Muscle of leg (tissue), 11 donors: ENCODE measurements around the gene PCBP1. TPM values are rescaled to one million over a fixed set of nuclear protein-coding genes. Genes with fewer than 3 reads are reported as not detected.
"Not testable (repeated sequence)": the region's sequence is repeated elsewhere in the genome, so short reads cannot be mapped to it uniquely, and the experiment has no call there.

Source experiments
- DNase-seq: peaks from one replicate; pipeline ENCODE4 v3.0.0; 2013
- H3K27ac ChIP-seq: one replicate; pipeline ENCODE4 v1.5.1; 2013; ENCODE audit warnings: mild to moderate bottlenecking, low read length, control low read depth
- H3K27me3 ChIP-seq: one replicate; pipeline ENCODE4 v1.6.1; 2013; ENCODE audit warnings: low read length; ENCODE audit not compliant: control insufficient read depth, insufficient read depth
- H3K36me3 ChIP-seq: one replicate; pipeline ENCODE4 v1.6.1; 2013; ENCODE audit warnings: low read length; ENCODE audit not compliant: control insufficient read depth, insufficient read depth
- H3K4me1 ChIP-seq: one replicate; pipeline ENCODE4 v1.6.1; 2013; ENCODE audit warnings: low read length; ENCODE audit not compliant: control insufficient read depth, insufficient read depth
- H3K4me3 ChIP-seq: one replicate; pipeline ENCODE4 v1.5.1; 2013; ENCODE audit warnings: low read length, control low read depth
- H3K9me3 ChIP-seq: replicated peaks from 2 replicates; pipeline ENCODE4 v1.6.1; 2013; ENCODE audit warnings: low read depth, low read length; ENCODE audit not compliant: control insufficient read depth
- WGBS: methylation state at CpG from one replicate; pipeline ENCODE4 v1.1.5; 2013; ENCODE audit warnings: missing lambda C conversion rate; ENCODE audit not compliant: insufficient coverage; 5-methylcytosine and 5-hydroxymethylcytosine counted together
- polyA plus RNA-seq, 8 donors: library from polyadenylated mRNA; unstranded; fragments of 120-200 nt; gene quantifications; one replicate each; pipeline versions ENCODE4 v1.2.1 to v1.2.3, GENCODE V29; 2013; ENCODE audit warnings: inconsistent platforms in 1 of 8, low replicate concordance in 1 of 8; ENCODE audit not compliant: insufficient read length in 8 of 8, insufficient read depth in 1 of 8
- total RNA-seq: library from RNA; stranded (reverse); fragments of 120-200 nt; gene quantifications from one replicate; pipeline ENCODE4 v1.2.4, GENCODE V29; 2013

Gene PCBP1
- total and polyA plus RNA-seq, 9 donors, result 36.1 to 318 (median 298) TPM

GRCh38 chr2:70095720-70096670, 8.7 kb downstream of the PCBP1 start:
- Histone ChIP-seq H3K4me1 (peaks cover 25% of the 10 kb centered on the region), H3K27me3 (no peaks in the 10 kb centered on the region), H3K27ac (peak overlapping the region; percentile 85), H3K36me3 (no peaks in the 10 kb centered on the region), H3K4me3 (no peak overlapping the region), H3K9me3 (no peaks in the 10 kb centered on the region)
- 98% methylated on average over 8 of the region's 16 CpGs for WGBS
- DNase-seq, result no peak

GRCh38 chr2:70098032-70098431, 10.8 kb downstream of the PCBP1 start:
- no peak overlapping the region for H3K27ac ChIP-seq
- WGBS, result no CpG with 5 or more reads among the region's 4 CpGs

DNA sequence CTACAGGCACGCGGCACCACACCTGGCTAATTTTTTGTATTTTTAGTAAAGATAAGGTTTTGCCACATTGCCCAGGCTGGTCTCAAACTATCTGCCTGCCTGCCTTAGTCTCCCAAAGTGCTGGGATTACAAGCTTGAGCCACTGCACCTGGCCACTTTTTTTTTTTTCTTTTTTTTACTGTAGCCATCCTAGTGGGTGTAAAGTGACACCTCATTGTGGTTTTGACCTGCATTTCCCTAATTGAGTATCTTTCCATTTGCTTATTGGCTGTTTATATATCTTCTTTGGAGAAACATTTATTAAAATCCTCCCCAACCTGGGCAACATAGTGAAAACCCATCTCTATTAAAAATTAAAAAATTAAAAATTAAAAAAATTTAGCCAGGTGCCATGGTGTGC, 12.0 kb downstream of the PCBP1 start:
- H3K27me3 ChIP-seq, result no peaks in the 10 kb centered on the region
- H3K36me3 ChIP-seq, result no peaks in the 10 kb centered on the region
- DNase-seq, result no peak
- no peak overlapping the region for H3K4me3 ChIP-seq
- no peaks in the 10 kb centered on the region for H3K9me3 ChIP-seq
- WGBS, result no CpG with 5 or more reads among the region's 2 CpGs
- H3K27ac ChIP-seq, result no peak overlapping the region
- peaks cover 22% of the 10 kb centered on the region for H3K4me1 ChIP-seq

More at GRCh38 chr2:70098032-70098431, 10.8 kb downstream of the PCBP1 start:
- Histone ChIP-seq H3K27me3 (no peaks in the 10 kb centered on the region), H3K4me3 (no peak overlapping the region), H3K9me3 (no peaks in the 10 kb centered on the region), H3K4me1 (peaks cover 22% of the 10 kb centered on the region), H3K36me3 (no peaks in the 10 kb centered on the region)
- DNase-seq, result no peak

GRCh38 chr2:70101174-70101573, 13.9 kb downstream of the PCBP1 start:
- WGBS, result 98% methylated on average over 4 of the region's 6 CpGs
- H3K36me3 ChIP-seq, result no peaks in the 10 kb centered on the region
- DNase-seq, result no peak

DNA sequence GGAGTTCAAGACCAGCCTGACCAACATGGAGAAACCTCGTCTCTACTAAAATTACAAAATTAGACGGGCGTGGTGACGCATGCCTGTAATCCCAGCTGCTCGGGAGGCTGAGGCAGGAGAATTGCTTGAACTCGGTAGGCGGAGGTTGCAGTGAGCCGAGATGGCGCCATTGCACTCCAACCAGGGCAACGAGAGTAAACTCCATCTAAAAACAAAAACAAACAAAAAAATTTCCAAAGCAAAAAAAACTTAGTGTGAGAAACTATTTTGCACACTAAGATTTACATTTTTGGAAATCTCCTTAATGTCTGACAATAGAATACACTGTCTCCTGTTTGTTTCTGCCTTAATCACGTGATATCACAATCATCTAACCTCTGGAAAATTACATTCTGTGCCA, 14.4 kb downstream of the PCBP1 start:
- H3K27me3 ChIP-seq, DNase-seq, H3K4me3 ChIP-seq, H3K27ac ChIP-seq, H3K4me1 ChIP-seq, H3K9me3 ChIP-seq, H3K36me3 ChIP-seq: not testable (repeated sequence)
- WGBS, result 86% methylated on average over 5 of the region's 11 CpGs

More at GRCh38 chr2:70101174-70101573, 13.9 kb downstream of the PCBP1 start:
- Histone ChIP-seq H3K9me3 (no peaks in the 10 kb centered on the region), H3K27me3 (no peaks in the 10 kb centered on the region), H3K4me3 (no peak overlapping the region), H3K27ac (no peak overlapping the region), H3K4me1 (peaks cover 5% of the 10 kb centered on the region)

GRCh38 chr2:70102323-70102905, 15.1 kb downstream of the PCBP1 start:
- H3K36me3 ChIP-seq, H3K4me3 ChIP-seq, H3K27me3 ChIP-seq, H3K9me3 ChIP-seq, H3K4me1 ChIP-seq, DNase-seq, H3K27ac ChIP-seq: not testable (repeated sequence)
- WGBS, result 88% methylated on average over 19 of the region's 29 CpGs

DNA sequence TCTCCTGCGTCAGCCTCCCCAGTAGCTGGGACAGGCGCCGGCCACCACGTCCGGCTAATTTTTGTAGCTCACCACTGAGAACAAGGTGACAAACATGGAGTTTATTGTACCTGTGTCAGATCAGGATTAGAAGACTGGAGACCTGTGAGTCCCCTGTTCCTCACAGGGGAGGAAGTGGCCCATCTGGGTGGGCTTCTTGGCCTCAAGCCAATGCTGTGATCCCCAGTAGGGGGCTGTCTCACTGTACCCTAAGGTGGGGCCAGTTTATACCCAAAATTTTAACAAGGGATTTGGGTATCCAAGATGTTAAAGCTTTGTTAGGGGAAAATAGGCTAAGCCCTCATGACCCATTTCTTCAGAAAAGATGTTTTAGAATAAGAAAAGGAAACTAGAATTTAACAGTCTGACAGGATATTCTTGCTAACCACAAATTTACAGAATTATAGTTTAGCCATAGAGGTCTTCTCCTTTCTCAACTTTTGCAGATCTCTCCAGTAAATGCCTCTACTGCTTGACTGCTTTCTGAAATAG, 16.3 kb downstream of the PCBP1 start:
- Histone ChIP-seq H3K9me3 (no peaks in the 10 kb centered on the region), H3K36me3 (no peaks in the 10 kb centered on the region), H3K4me3 (no peak overlapping the region), H3K27ac (peak overlapping the region; percentile 76), H3K27me3 (no peaks in the 10 kb centered on the region), H3K4me1 (peaks cover 11% of the 10 kb centered on the region)
- 80% methylated on average over 1 of the region's 5 CpGs for WGBS
- DNase-seq, result no peak

DNA sequence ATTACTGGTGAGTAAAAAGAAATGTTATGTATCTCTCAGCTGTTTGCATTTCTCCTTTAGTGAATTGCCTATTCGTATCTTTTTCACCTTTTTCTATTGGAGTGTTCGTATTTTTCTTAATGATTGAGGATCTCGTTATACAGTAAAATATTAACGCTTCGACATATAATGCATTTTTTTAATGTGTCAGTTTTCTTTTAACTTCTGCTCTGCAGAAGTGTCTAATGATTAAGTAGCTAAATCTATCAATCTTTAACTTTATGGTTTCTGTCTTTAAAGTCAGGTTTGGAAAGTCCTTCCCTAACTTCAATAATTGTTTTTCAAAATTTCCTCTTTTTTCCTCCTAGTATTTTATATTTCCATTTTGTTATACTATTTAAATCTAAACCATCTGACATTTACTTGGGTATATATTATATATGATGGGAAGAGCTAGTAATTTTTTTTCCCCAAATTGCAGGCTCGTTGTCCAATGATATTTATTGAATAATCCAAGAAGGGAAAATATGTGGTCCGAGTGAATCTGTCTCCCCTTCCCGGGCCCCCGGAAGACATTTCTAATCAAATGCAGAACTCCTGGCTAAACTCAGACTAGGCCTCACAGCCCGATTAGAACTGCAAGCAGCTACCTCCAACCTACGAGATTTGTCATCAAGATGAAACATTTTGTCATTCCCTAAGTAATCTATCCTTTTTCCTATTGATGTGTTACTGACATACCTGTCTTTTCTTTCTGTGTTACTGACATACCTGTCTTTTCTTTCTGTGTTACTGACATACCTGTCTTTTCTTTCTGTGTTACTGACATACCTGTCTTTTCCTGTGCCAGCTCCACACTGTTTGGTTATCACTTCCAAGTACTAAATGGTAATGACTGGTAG, 17.2 kb downstream of the PCBP1 start:
- peak overlapping the region; percentile 4 for H3K4me3 ChIP-seq
- DNase-seq, result peak; percentile 97
- peaks cover 17% of the 10 kb centered on the region for H3K4me1 ChIP-seq

GRCh38 chr2:70106138-70106537, 18.9 kb downstream of the PCBP1 start:
- not testable (repeated sequence) for DNase-seq, H3K27me3 ChIP-seq, H3K27ac ChIP-seq, H3K9me3 ChIP-seq, H3K36me3 ChIP-seq, H3K4me3 ChIP-seq
- 100% methylated on average over 1 of the region's 8 CpGs for WGBS
- peaks cover 17% of the 10 kb centered on the region for H3K4me1 ChIP-seq

More for the DNA sequence above, 17.2 kb downstream of the PCBP1 start:
- 18% methylated on average over 3 of the region's 11 CpGs for WGBS
- no peaks in the 10 kb centered on the region for H3K9me3 ChIP-seq
- H3K27ac ChIP-seq, result peak overlapping the region; percentile 76
- H3K27me3 ChIP-seq, result no peaks in the 10 kb centered on the region
- no peaks in the 10 kb centered on the region for H3K36me3 ChIP-seq
